ENCODE measurements around the gene TUBGCP3. TPM values are rescaled to one million over a fixed set of nuclear protein-coding genes. Genes with fewer than 3 reads are reported as not detected.

Gene TUBGCP3
- total RNA-seq, 2 donors from 2014 or later, result 9.8 to 14.7 TPM

DNA sequence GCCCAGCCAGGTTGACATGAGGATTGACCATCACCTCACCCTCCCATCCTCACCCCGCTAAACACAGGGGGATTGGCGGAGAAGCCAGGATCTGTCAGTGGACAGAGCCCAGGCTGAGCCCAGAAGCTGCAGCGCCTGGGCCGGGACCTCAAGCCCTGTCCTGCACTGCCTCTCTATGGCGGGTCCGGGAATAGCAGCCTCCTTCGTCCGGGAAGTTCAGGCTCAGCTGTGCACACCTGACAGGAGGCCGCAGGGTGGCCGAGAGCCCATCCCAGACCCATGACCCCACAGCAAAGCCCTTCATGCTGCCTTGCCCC, 144.0 kb downstream of the TUBGCP3 start:
- H3K4me1 ChIP-seq, result no peaks in the 10 kb centered on the region
- H3K36me3 ChIP-seq, result no peaks in the 10 kb centered on the region
- peak; percentile 57 for DNase-seq (ENCODE audit: low spot score)
- H3K9me3 ChIP-seq, result no peaks in the 10 kb centered on the region
- no peak overlapping the region for H3K27ac ChIP-seq
- peaks cover 4% of the 10 kb centered on the region in 2 donors for H3K27me3 ChIP-seq
- H3K4me3 ChIP-seq, result no peak overlapping the region
- TF ChIP-seq, protein P1, sequence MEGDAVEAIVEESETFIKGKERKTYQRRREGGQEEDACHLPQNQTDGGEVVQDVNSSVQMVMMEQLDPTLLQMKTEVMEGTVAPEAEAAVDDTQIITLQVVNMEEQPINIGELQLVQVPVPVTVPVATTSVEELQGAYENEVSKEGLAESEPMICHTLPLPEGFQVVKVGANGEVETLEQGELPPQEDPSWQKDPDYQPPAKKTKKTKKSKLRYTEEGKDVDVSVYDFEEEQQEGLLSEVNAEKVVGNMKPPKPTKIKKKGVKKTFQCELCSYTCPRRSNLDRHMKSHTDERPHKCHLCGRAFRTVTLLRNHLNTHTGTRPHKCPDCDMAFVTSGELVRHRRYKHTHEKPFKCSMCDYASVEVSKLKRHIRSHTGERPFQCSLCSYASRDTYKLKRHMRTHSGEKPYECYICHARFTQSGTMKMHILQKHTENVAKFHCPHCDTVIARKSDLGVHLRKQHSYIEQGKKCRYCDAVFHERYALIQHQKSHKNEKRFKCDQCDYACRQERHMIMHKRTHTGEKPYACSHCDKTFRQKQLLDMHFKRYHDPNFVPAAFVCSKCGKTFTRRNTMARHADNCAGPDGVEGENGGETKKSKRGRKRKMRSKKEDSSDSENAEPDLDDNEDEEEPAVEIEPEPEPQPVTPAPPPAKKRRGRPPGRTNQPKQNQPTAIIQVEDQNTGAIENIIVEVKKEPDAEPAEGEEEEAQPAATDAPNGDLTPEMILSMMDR (IDR thresholded peaks at IDR 0.05), result peak; percentile 82 to 88

DNA sequence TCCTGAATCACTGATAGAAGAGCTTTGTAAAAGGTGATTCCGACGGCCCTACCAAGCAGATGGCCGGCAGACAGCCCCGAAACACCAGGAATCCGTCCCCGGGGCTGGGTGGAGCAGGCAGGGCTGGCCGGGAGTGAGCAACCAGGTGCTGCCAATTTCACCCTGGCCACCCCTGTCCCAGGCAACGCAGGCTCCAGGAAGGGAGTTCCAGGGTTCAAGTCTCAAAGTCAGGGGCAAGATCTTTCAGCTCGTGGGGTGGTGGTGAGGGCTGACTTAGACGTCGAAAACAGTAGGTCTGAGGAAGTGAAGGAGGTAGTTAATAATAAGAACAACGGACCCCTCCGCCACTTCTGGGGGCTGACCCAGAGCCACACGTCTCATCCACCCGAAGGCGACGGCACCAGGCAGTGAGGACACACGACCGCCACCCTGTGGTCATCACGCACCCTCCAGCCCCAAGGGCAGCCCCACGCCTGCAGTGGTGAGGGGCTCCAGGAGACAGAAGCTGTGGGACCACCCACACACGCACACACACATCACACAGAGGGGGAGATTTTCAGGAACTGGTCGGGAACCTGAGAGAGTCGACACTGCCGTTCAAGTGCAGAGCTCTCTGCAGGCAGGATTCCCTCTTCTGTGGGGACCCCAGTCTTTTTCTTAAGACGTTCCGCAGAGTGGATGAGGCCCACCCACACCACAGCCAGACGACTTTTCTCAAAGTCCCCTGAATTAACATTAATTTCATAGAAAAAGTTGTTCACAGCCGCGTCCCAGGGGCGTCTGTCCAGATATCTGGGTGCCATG, 144.6 kb downstream of the TUBGCP3 start:
- Histone ChIP-seq H3K27ac (no peak overlapping the region), H3K4me3 (no peak overlapping the region), H3K9me3 (peaks cover 0 to 4% of the 10 kb centered on the region in 2 donors), H3K4me1 (no peaks in the 10 kb centered on the region), H3K36me3 (no peaks in the 10 kb centered on the region), H3K27me3 (peaks cover 4% of the 10 kb centered on the region in 2 donors)
- DNase-seq (ENCODE audit: low spot score), result peak; percentile 40
- TF ChIP-seq, protein P1 (IDR thresholded peaks at IDR 0.05), result no peak

DNA sequence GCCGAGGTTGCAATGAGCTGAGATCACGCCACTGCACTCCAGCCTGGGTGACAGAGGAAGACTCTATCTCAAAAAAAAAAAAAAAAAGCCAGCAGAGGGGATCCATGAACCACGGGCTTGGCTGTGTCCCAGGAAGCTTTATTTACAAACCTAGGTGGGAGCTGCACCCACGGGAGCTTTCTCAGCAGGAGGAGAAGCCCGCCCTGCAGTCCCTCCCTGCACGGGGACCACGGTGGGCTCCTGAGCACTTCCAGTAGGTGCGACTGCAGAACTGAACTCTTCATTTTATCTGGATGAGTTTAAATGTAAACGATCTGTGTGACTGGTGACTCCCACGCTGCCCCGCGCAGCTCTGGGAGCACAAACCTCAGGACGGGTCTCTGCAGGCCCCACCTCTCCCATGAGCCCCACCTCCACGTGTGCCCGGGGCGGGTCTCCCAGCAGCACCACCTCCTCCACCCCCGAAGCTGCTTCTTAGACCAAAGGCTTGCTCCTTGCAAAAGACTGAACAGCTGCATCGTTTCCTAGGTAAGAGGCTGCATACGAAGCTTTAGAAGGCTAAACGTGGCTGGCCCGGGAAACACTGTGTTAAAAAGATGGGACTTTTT, 145.4 kb downstream of the TUBGCP3 start:
- TF ChIP-seq, protein P1 (IDR thresholded peaks at IDR 0.05), result no peak
- DNase-seq (ENCODE audit: low spot score), result peak; percentile 34
- Histone ChIP-seq H3K27me3 (peaks cover 4% of the 10 kb centered on the region in 2 donors), H3K9me3 (peaks cover 0 to 10% of the 10 kb centered on the region in 2 donors), H3K4me1 (no peaks in the 10 kb centered on the region), H3K4me3 (no peak overlapping the region), H3K36me3 (no peaks in the 10 kb centered on the region), H3K27ac (no peak overlapping the region)

DNA sequence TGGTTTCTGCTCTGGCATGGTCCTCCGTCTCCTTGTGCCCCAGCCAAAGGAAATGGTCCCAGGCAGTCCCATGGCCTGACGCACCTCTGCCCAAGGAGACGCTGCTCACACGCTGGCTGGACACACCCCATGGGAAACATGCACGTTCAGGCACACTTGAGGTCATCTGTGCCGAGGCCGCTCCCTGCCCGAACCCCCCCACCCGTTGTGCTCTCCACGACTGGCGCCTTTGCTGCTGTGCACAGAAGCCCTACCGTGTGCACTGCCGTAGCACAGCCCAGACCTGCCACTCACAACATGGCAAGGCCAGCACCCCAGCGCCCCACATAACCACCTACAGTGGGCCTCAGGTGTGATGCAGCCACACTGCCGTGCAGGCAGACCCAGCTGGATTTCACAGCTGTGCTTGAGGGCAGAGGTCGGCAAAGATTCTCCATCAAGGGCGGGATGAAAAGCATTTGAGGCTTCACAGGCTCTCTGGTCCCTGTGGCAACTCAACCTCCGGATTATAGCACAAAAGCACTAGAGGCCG, 146.1 kb downstream of the TUBGCP3 start:
- no peaks in the 10 kb centered on the region for H3K4me1 ChIP-seq
- H3K27me3 ChIP-seq, result peaks cover 4% of the 10 kb centered on the region in 2 donors
- H3K4me3 ChIP-seq, result no peak overlapping the region
- no peaks in the 10 kb centered on the region for H3K36me3 ChIP-seq
- no peak overlapping the region for H3K27ac ChIP-seq
- TF ChIP-seq, protein P1 (IDR thresholded peaks at IDR 0.05), result no peak
- H3K9me3 ChIP-seq, result peaks cover 0 to 10% of the 10 kb centered on the region in 2 donors
- DNase-seq (ENCODE audit: low spot score), result peak; percentile 26

DNA sequence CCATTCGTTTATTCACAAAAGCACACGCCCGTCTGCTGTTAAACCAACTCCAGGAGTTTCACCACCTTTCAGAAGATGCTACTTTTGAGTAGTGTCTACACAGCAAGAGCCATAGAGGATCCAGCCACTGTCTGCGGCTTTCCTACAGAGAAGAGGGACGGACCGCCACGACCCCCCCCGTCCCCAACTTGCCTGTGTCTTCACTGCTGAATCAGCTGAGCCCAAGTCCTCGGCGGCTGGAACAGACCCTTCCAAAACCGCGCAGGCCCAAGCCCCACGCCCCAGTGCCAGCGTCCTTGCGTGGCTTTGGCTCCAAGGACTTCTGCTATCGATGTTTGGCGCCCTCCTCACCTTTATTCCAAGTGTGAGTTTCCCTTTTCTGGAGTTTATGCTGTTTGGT, 146.7 kb downstream of the TUBGCP3 start:
- no peak overlapping the region for H3K4me3 ChIP-seq
- H3K36me3 ChIP-seq, result no peaks in the 10 kb centered on the region
- H3K27ac ChIP-seq, result no peak overlapping the region
- TF ChIP-seq, protein P1 (IDR thresholded peaks at IDR 0.05), result no peak
- peak; percentile 42 for DNase-seq (ENCODE audit: low spot score)
- peaks cover 0 to 10% of the 10 kb centered on the region in 2 donors for H3K9me3 ChIP-seq
- H3K27me3 ChIP-seq, result peaks cover 4% of the 10 kb centered on the region in 2 donors
- no peaks in the 10 kb centered on the region for H3K4me1 ChIP-seq

All from right atrium auricular region (tissue), 2 donors.